ENCODE measurements around the gene ANKRD40.

The ANKRD40 gene

GRCh38 chr17:50737118-50737698, 29.5 kb upstream of the ANKRD40 start:
- no peaks in the 10 kb centered on the region for H3K27me3 Mint-ChIP-seq (ENCODE audit: low read depth)
- H3K27ac Mint-ChIP-seq, result no peak overlapping the region
- peaks cover 59% of the 10 kb centered on the region for H3K36me3 Mint-ChIP-seq (ENCODE audit: low read depth)
- no peaks in the 10 kb centered on the region for H3K9me3 Mint-ChIP-seq
- H3K4me1 Mint-ChIP-seq, result no peaks in the 10 kb centered on the region
- no peak for TF ChIP-seq CTCF (IDR thresholded peaks at IDR 0.05; ENCODE audit: unreplicated experiment in 3 of 3)
- H3K4me3 Mint-ChIP-seq, result no peak overlapping the region

DNA sequence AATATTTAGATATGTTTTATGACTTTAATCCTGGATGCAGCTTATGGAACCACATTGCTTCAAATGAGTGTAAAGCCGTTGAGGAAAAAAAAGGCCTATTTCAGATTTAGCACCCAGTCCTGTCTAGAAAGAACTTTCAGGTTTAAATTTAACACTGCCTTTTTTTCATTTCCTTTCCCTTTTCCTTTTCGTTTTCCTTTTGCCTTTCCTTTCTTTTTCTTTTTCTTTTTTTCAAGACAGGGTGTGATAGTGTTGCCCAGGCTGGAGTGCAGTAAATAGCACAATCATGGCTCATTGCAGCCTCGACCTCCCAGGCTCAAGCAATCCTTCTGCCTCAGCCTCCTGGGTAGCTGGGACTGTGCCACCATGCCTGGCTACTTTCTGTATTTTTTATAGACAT, 27.6 kb upstream of the ANKRD40 start:
- Mint-ChIP-seq H3K4me1 (peaks cover 10% of the 10 kb centered on the region), H3K9me3 (no peaks in the 10 kb centered on the region), H3K27me3 (ENCODE audit: low read depth) (no peaks in the 10 kb centered on the region), H3K36me3 (ENCODE audit: low read depth) (peaks cover 41% of the 10 kb centered on the region), H3K4me3 (no peak overlapping the region), H3K27ac (no peak overlapping the region)
- TF ChIP-seq CTCF (IDR thresholded peaks at IDR 0.05; ENCODE audit: unreplicated experiment in 3 of 3), result no peak

DNA sequence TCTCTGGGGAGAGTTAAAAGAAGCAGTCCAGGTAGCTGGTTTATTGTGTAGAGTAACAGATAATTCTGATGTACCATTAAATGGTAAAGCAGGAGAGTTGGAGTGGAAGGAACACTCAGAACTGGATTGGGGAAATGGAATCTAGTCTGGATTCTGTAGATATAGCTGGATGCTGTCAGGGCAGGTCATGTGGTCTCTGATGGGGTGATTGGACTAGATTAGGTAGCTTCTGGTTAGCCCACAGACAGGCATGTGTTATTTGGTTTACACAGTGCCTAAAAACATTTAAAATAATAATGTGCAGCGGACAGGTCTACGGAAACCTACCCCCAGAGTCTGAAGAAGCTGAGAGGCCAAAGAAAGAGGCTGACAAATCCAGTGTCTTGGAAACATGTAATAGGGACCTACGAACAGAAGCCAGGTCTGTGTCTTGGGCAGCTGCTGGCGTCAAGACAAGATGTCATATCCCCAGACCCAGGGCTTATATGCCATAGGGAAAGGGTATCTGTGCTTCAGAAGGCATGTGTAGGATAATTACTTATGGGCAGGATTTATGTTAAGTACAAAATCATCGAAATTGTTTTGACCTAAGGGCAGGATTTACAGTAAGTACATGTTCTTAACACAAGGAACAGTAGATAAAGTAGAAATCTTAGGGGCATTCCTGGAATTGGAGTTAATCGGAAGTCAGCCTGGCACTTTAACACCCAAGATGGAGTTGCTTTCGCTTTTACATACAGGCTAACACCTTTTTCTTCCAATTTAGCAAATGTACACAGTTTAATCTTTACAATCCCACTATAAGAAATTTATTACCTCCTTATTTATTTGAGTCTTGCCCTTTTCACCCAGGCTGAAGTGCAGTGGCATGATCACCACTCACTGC, 24.1 kb upstream of the ANKRD40 start:
- TF ChIP-seq CTCF (IDR thresholded peaks at IDR 0.05; ENCODE audit: unreplicated experiment in 3 of 3), result no peak
- Mint-ChIP-seq H3K27me3 (ENCODE audit: low read depth) (no peaks in the 10 kb centered on the region), H3K36me3 (ENCODE audit: low read depth) (peaks cover 10% of the 10 kb centered on the region), H3K4me3 (no peak overlapping the region), H3K9me3 (no peaks in the 10 kb centered on the region), H3K4me1 (peaks cover 23% of the 10 kb centered on the region), H3K27ac (peak overlapping the region in 1 of 3 experiments; percentile 5)

DNA sequence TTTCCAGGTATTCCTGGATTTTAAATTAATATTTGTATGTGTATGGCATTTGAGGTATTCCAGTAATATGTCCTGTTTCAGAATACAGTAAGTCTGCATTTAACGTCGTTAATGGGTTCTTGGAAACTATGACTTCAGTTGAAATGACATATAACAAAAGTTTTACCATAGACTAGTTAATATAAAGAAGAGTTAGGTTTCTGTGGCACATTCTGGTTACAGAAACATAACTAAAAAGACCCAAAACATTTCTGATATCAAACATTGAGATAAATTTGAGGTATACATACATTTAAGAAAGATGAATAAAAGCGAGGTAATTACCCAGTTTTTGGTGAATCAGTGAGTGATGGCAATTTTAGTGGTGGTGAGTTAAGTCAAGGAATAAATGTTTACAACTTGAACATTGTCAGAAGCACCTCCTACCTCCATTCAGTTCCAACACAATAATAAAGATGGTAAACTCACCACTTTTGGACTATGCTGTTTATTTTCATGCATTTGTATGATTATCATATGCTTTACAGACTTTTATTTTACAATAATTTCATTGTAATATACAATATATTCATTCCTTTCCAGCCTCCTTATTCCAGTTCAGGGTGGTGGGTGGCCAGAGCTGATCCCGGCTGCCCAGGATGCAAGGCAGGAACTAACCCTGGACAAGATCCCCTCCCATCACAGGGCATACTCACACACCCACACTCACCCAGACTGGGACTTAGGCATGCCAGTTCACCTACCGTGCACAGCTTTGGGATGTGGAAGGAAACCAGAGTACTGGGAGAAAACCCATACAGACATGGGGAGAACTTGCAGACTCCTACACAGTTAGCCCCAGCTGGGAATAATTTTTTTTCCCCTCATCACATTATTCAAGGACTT, 21.4 kb upstream of the ANKRD40 start:
- Mint-ChIP-seq H3K27ac (peak overlapping the region in 1 of 3 experiments; percentile 27), H3K27me3 (ENCODE audit: low read depth) (no peaks in the 10 kb centered on the region), H3K4me3 (no peak overlapping the region), H3K36me3 (ENCODE audit: low read depth) (no peaks in the 10 kb centered on the region), H3K9me3 (no peaks in the 10 kb centered on the region), H3K4me1 (peaks cover 23% of the 10 kb centered on the region)
- TF ChIP-seq CTCF (IDR thresholded peaks at IDR 0.05; ENCODE audit: unreplicated experiment in 3 of 3), result no peak

DNA sequence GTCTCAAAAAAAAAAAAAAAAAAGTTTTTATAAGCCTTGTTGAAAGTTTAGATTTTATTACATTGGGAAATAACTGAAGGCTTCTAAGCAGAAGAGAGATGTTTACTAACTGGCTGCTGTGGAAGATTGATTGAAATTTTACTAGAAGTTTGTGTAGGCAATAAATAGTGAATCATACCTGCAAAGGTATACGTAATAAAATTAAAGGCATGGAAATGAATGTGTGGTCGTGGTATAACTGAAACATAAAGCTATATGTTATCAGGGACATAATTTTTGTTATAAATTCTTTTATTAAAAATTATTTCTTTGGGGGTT, 20.4 kb upstream of the ANKRD40 start:
- Mint-ChIP-seq H3K4me3 (no peak overlapping the region), H3K27me3 (ENCODE audit: low read depth) (no peaks in the 10 kb centered on the region), H3K36me3 (ENCODE audit: low read depth) (no peaks in the 10 kb centered on the region), H3K4me1 (peaks cover 24% of the 10 kb centered on the region), H3K9me3 (no peaks in the 10 kb centered on the region), H3K27ac (no peak overlapping the region)
- TF ChIP-seq CTCF (IDR thresholded peaks at IDR 0.05; ENCODE audit: unreplicated experiment in 3 of 3), result no peak
